Lower lobe of right lung (tissue), 2 donors: ENCODE measurements around the gene CIAO2B. TPM values are rescaled to one million over a fixed set of nuclear protein-coding genes. Genes with fewer than 3 reads are reported as not detected.

ENCODE experiments used
- ATAC-seq, 2 donors: fragments of 200-7000 bp; cut with Tn5 transposase; one replicate each; pipeline ENCODE4 v1.9.1; 2020 to 2022; ENCODE audit warnings: mild to moderate bottlenecking in 2 of 2, moderate library complexity in 2 of 2
- DNase-seq: peaks from one replicate; pipeline ENCODE4 v3.0.0-alpha.2; 2020
- H3K27ac ChIP-seq: fragments of 200-600 bp; one replicate; pipeline ENCODE4 v1.8.0; 2022
- H3K27me3 ChIP-seq: fragments of 200-600 bp; one replicate; pipeline ENCODE4 v1.8.0; 2022; ENCODE audit warnings: low read depth
- H3K36me3 ChIP-seq: fragments of 200-600 bp; one replicate; pipeline ENCODE4 v1.8.0; 2022; ENCODE audit warnings: mild to moderate bottlenecking
- H3K4me1 ChIP-seq: fragments of 200-600 bp; one replicate; pipeline ENCODE4 v1.8.0; 2022
- H3K4me3 ChIP-seq: fragments of 200-600 bp; one replicate; pipeline ENCODE4 v1.8.0; 2022; ENCODE audit warnings: mild to moderate bottlenecking
- H3K9me3 ChIP-seq: fragments of 200-600 bp; one replicate; pipeline ENCODE4 v1.8.0; 2022
- CTCF ChIP-seq: fragments of 200-600 bp; IDR thresholded peaks from one replicate; pipeline ENCODE4 v1.8.0; 2022; ENCODE audit warnings: antibody characterized with exemption, mild to moderate bottlenecking
- intact Hi-C: fragments of 100-400 bp; cut with DNase I; formaldehyde crosslinking; loops from one replicate; pipeline ENCODE4 v1.11.0; 2022
- long read RNA-seq: library from polyadenylated mRNA; unstranded; transcript quantifications from one replicate; pipeline ENCODE4 v2.0.0, GENCODE V29; 2021
- total RNA-seq: library from RNA; stranded (reverse); fragmentation: NEBNext Ultra II Directional; extraction: Animal tissue kit (Norgen Biotek cat#: 25700); gene quantifications from one replicate; pipeline ENCODE4 v1.2.1, GENCODE V29; 2021
- donor health status: DM: no; HTN: yes; CAD: no; lungs with severe emphysema.

Gene CIAO2B
- 76.8 TPM for total RNA-seq
- long read RNA-seq, transcript CIAO2B-203 (4 exons, 718 nt), result minor isoform, 5 of 58 reads
- long read RNA-seq, transcript CIAO2B-201 (5 exons, 676 nt), result major isoform, 47 of 58 reads
- long read RNA-seq, partial matches to known transcripts, result 3 of 58 reads
- long read RNA-seq, other reads (novel, unspliced or antisense), result 3 of 58 reads

DNA sequence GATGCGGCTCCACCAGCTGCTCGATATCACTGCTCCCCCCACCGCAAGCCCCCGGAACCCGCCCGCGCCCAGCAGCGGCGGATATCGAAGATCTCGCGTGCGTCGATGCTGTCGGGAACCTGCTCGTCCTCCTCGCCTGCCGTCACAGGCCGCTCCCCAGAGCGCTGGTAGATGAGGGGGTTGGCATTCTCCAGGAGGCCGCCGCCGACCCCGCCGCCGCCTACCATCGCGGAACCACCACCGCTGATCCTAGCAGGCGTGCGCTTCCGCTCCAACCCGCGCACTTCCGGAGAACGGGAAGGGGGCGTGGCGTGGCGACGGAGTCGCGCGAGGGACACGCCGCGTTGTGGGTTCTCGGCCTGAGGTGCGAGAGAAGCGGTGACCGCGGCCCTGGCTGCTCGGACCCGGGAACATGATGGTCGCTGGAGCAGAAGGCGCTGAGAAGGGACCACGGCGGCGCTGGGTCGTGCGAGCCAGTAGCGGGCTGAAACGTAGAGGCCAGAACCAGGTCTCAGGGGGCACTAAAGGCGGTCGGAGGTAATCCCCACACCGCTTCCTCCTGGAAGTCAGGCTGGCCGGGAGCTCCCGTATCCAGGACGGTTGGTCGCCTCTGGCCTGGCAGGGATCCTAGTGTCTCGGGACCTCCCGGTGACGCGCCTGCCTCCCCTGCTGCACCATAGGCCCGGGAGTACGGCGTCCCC lies at the start of gene CIAO2B:
TSS of gene CIAO2B (minus strand) at position 265 of the 701 bp plus-strand sequence. CDS start at position 227, 38 bp downstream.
- intact Hi-C loops, result no loop called here
- peak; percentile 93 for DNase-seq
- Histone ChIP-seq H3K36me3 (peaks cover 38% of the 10 kb centered on the region), H3K27me3 (no peaks in the 10 kb centered on the region), H3K4me1 (peaks cover 38% of the 10 kb centered on the region), H3K9me3 (no peaks in the 10 kb centered on the region), H3K27ac (peak within 1 kb of the TSS; percentile 93), H3K4me3 (peak within 1 kb of the TSS; percentile 98)
- TF ChIP-seq CTCF, result no peak
- ATAC-seq, result peak; percentile 94 to 95

GRCh38 chr16:66983033-66983432 lies 48.8 kb upstream of the CIAO2B start:
- no peaks in the 10 kb centered on the region for H3K9me3 ChIP-seq
- no peak overlapping the region for H3K4me3 ChIP-seq
- intact Hi-C loops, result no loop called here
- H3K36me3 ChIP-seq, result no peaks in the 10 kb centered on the region
- peaks cover 8% of the 10 kb centered on the region for H3K4me1 ChIP-seq
- H3K27ac ChIP-seq, result no peak overlapping the region
- no peak for ATAC-seq
- no peaks in the 10 kb centered on the region for H3K27me3 ChIP-seq
- no peak for TF ChIP-seq CTCF
- DNase-seq, result no peak

DNA sequence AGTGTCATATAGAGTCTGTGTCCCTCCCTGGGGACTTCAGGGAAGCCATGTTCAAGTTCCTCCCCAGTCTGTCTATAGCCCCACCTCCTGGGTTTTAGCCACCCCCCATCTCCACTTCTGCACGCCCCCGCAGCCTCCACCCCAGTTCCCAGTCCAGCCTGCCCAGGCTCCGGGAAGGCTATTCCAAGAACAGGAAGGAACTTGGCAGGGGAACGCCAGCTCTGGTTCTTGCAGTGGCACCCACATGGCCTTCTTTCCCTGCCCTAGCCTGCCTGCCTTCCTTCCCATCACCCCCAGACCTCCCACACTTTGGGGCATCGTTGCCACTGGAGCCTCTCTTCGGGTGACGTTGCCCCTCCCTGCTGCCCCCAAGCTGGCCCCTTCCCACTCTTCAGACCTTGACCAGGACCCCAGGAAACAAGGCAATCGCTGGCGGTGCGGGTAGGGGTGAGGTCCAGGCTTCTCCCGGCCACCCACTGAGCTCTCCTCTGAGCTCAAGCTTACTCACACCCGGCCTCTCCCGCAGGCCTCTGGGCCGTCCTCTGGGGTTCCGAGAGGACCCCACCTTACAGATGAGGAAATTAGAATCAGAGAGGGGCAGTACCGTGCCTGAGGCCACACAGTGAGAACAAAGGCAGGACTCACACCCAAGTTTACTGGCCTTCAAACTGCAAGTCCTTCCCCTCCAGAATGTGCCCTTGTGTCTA lies 45.0 kb upstream of the CIAO2B start:
- H3K4me3 ChIP-seq, result no peak overlapping the region
- no peak overlapping the region for H3K27ac ChIP-seq
- TF ChIP-seq CTCF, result no peak
- DNase-seq, result peak; percentile 76
- peaks cover 12% of the 10 kb centered on the region for H3K4me1 ChIP-seq
- ATAC-seq, result peak; percentile 70 to 75
- no peaks in the 10 kb centered on the region for H3K9me3 ChIP-seq
- intact Hi-C loops, result loop anchor here (10.0 kb wide), 1 partner anchor 176 kb away; the partner anchor contains the start of genes B3GNT9, FBXL8 and TRADD
- H3K27me3 ChIP-seq, result no peaks in the 10 kb centered on the region
- H3K36me3 ChIP-seq, result no peaks in the 10 kb centered on the region

- intact Hi-C loops, result loop anchor here (10.0 kb wide), 1 partner anchor 177 kb away; the partner anchor contains the start of genes B3GNT9, FBXL8 and TRADD
- peak; percentile 98 for TF ChIP-seq CTCF
- DNase-seq (peak; percentile 92), ATAC-seq (peak; percentile 94 to 95)
- peaks cover 12% of the 10 kb centered on the region for H3K4me1 ChIP-seq
- no peak overlapping the region for H3K27ac ChIP-seq
- no peaks in the 10 kb centered on the region for H3K9me3 ChIP-seq
- no peaks in the 10 kb centered on the region for H3K36me3 ChIP-seq
- no peaks in the 10 kb centered on the region for H3K27me3 ChIP-seq
- H3K4me3 ChIP-seq, result no peak overlapping the region
These were observed 43.3 kb upstream of the CIAO2B start for GRCh38 chr16:66977341-66978113.

DNA sequence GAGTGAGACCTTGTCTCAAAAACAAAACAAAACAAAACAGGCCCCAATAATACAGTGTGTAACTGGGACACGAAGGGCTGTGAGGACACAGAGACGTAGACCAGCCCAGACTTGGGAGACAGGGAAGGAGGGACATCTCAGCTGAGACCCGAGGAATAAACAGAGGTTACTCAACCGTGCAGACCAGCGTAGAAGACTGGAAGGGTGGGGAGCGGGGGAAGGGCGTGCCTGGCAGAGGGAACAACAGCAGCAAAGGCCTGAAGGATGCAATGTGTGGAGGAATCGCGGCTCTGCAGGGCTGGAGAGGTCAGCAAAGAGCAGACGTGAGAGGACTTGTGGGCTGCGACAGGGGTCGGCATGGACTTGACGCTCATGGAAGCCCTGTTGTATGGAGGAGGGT lies 42.5 kb upstream of the CIAO2B start:
- Histone ChIP-seq H3K4me1 (peaks cover 12% of the 10 kb centered on the region), H3K9me3 (no peaks in the 10 kb centered on the region), H3K27me3 (no peaks in the 10 kb centered on the region), H3K4me3 (no peak overlapping the region), H3K36me3 (no peaks in the 10 kb centered on the region), H3K27ac (no peak overlapping the region)
- TF ChIP-seq CTCF, result no peak
- no peak for ATAC-seq
- DNase-seq, result no peak
- intact Hi-C loops, result loop anchor here (10.0 kb wide), 1 partner anchor 178 kb away; the partner anchor contains the start of genes B3GNT9, FBXL8 and TRADD
